A549 (cell line): ENCODE data around the gene NECTIN1. TPM values are rescaled to one million over a fixed set of nuclear protein-coding genes. Genes with fewer than 3 reads are reported as not detected.

Experiments used
- ATAC-seq, 2 experiments: fragments of 200-7000 bp in 1 of 2; fragments of >200 bp in 1 of 2; cut with Nextera tagmentation in 1 of 2; cut with Tn5 transposase in 1 of 2; 3 replicates each; pipeline versions ENCODE4 v1.8.0 to v1.9.1; 2018 to 2020; ENCODE audit warnings: mild to moderate bottlenecking in 1 of 2, moderate library complexity in 1 of 2
- CTCF ChIA-PET: fragments of 300-600 bp; sonication (Branson Sonifier 250); formaldehyde crosslinking; extraction: SDS; loops from one replicate; lab custom pipeline; 2021; ENCODE audit warnings: antibody characterized with exemption, inconsistent platforms; lab: Yijun Ruan, JAX
- POLR2A ChIA-PET: fragments of 350-600 bp; formaldehyde crosslinking; extraction: SDS; loops from one replicate; lab custom pipeline; 2021; ENCODE audit warnings: antibody characterized with exemption, inconsistent platforms; lab: Yijun Ruan, JAX
- DNase-seq, 2 experiments: peaks; one replicate each; pipeline versions ENCODE4 v3.0.0 to v3.0.0-alpha.2; 2011 to 2016; ENCODE audit warnings: low read depth in 1 of 2, low spot score in 1 of 2
- FAIRE-seq: peaks from 2 replicates; lab custom pipeline; 2011; peaks lifted over from hg19 to GRCh38; lab: Jason Lieb, UNC
- H3K27ac ChIP-seq, 2 experiments: fragments of >200 bp; sonication (Bioruptor Twin); formaldehyde crosslinking; 3 replicates each; pipeline ENCODE4 v1.5.1; 2016 to 2017
- H3K4me1 ChIP-seq: fragments of >200 bp; sonication (Bioruptor Twin); formaldehyde crosslinking; 3 replicates; pipeline ENCODE4 v1.6.1; 2016
- H3K4me2 ChIP-seq: fragments of >200 bp; sonication (Bioruptor Twin); formaldehyde crosslinking; 3 replicates; pipeline ENCODE4 v1.6.1; 2016
- H3K4me3 ChIP-seq: fragments of >200 bp; sonication (Bioruptor Twin); formaldehyde crosslinking; 3 replicates; pipeline ENCODE4 v1.5.1; 2016
- H3K9me3 ChIP-seq: fragments of >200 bp; sonication (Bioruptor Twin); formaldehyde crosslinking; 3 replicates; pipeline ENCODE4 v1.6.1; 2016
- BHLHE40 ChIP-seq: IDR thresholded peaks from 2 replicates; pipeline ENCODE4 v1.6.1; 2012; ENCODE audit warnings: low read depth, low read length, inconsistent platforms
- CBX2 ChIP-seq: fragments of 200-600 bp; sonication (generic); IDR thresholded peaks from 2 replicates; pipeline ENCODE4 v1.6.1; 2016; ENCODE audit warnings: low read depth, mild to moderate bottlenecking, borderline replicate concordance
- CBX8 ChIP-seq: fragments of 200-600 bp; sonication (generic); IDR thresholded peaks from 2 replicates; pipeline ENCODE4 v1.6.1; 2016
- CHD4 ChIP-seq: fragments of 200-600 bp; sonication (generic); IDR thresholded peaks from 2 replicates; pipeline ENCODE4 v1.6.1; 2016; ENCODE audit warnings: antibody characterized with exemption, mild to moderate bottlenecking, borderline replicate concordance
- EHF ChIP-seq: fragments of 250-450 bp; sonication (Bioruptor Pico); IDR thresholded peaks from 2 replicates; pipeline ENCODE4 v1.5.0; 2020; ENCODE audit warnings: mild to moderate bottlenecking
- EHMT2 ChIP-seq: fragments of 200-600 bp; sonication (generic); IDR thresholded peaks from 2 replicates; pipeline ENCODE4 v1.6.1; 2016; ENCODE audit warnings: antibody characterized with exemption, low read depth, mild to moderate bottlenecking, moderate library complexity
- ELK1 ChIP-seq: fragments of 150-350 bp; IDR thresholded peaks from 2 replicates; pipeline ENCODE4 v1.6.1; 2014; ENCODE audit warnings: low read depth, mild to moderate bottlenecking, low read length
- FOSL2 ChIP-seq, 2 experiments: fragments of 450-650 bp in 1 of 2; fragments of >200 bp in 1 of 2; sonication (Bioruptor Twin) in 1 of 2; formaldehyde crosslinking; IDR thresholded peaks; 2 replicates each; pipeline versions ENCODE4 v1.5.0 to v1.6.1; 2016 to 2020; ENCODE audit warnings: mild to moderate bottlenecking in 1 of 2, moderate library complexity in 1 of 2
- GATA3 ChIP-seq: IDR thresholded peaks from 2 replicates; pipeline ENCODE4 v1.6.1; 2012; ENCODE audit warnings: borderline replicate concordance
- HDAC2 ChIP-seq: fragments of 200-600 bp; sonication (generic); IDR thresholded peaks from 2 replicates; pipeline ENCODE4 v1.6.1; 2016
- HOXB13 ChIP-seq: fragments of 250-450 bp; sonication (Bioruptor Pico); IDR thresholded peaks from 2 replicates; pipeline ENCODE4 v1.5.0; 2020; ENCODE audit warnings: low read depth, mild to moderate bottlenecking, moderate library complexity
- HOXB5 ChIP-seq: fragments of 250-450 bp; sonication (Bioruptor Pico); IDR thresholded peaks from 2 replicates; pipeline ENCODE4 v1.5.0; 2020; ENCODE audit warnings: mild to moderate bottlenecking, moderate library complexity
- JUN ChIP-seq, 2 experiments: fragments of >200 bp; sonication (Bioruptor Twin); formaldehyde crosslinking; IDR thresholded peaks; 2 replicates in 1 of 2; 3 replicates in 1 of 2; pipeline ENCODE4 v1.6.1; 2016 to 2017
- JUNB ChIP-seq: fragments of >200 bp; sonication (Bioruptor Twin); formaldehyde crosslinking; IDR thresholded peaks from 2 replicates; pipeline ENCODE4 v1.6.1; 2016
- KDM5A ChIP-seq: fragments of 200-600 bp; sonication (generic); IDR thresholded peaks from 2 replicates; pipeline ENCODE4 v1.6.1; 2016; ENCODE audit warnings: antibody characterized with exemption, mild to moderate bottlenecking
- MYC ChIP-seq: IDR thresholded peaks from 2 replicates; pipeline ENCODE4 v1.6.1; 2012; ENCODE audit warnings: mild to moderate bottlenecking, inconsistent platforms, low read length, improper control_type of control experiment, borderline replicate concordance
- NFE2L2 ChIP-seq: fragments of 150-350 bp; conservative IDR thresholded peaks from 2 replicates; pipeline ENCODE4 v1.6.1; 2014; ENCODE audit warnings: low read length
- NPAS2 ChIP-seq: fragments of 250-450 bp; sonication (Bioruptor Pico); IDR thresholded peaks from 2 replicates; pipeline ENCODE4 v1.8.0; 2022; ENCODE audit warnings: mild to moderate bottlenecking, moderate library complexity, borderline replicate concordance
- PBX3 ChIP-seq: IDR thresholded peaks from 2 replicates; pipeline ENCODE4 v1.6.1; 2012
- PHF8 ChIP-seq: fragments of 200-600 bp; sonication (generic); IDR thresholded peaks from 2 replicates; pipeline ENCODE4 v1.6.1; 2016; ENCODE audit warnings: low read depth, mild to moderate bottlenecking, antibody characterized with exemption, moderate library complexity, borderline replicate concordance
- RCOR1 ChIP-seq: fragments of 150-350 bp; IDR thresholded peaks from 2 replicates; pipeline ENCODE4 v1.6.1; 2014; ENCODE audit warnings: antibody characterized with exemption, low read length, low read depth
- RNF2 ChIP-seq: fragments of 200-600 bp; sonication (generic); IDR thresholded peaks from 2 replicates; pipeline ENCODE4 v1.6.1; 2016; ENCODE audit warnings: low read depth, mild to moderate bottlenecking, antibody characterized with exemption, moderate library complexity, borderline replicate concordance
- SMC3 ChIP-seq: fragments of >200 bp; sonication (Bioruptor Twin); formaldehyde crosslinking; IDR thresholded peaks from 3 replicates; pipeline ENCODE4 v1.6.1; 2018; ENCODE audit warnings: inconsistent platforms
- SREBF2 ChIP-seq: fragments of 450-650 bp; IDR thresholded peaks from 2 replicates; pipeline ENCODE4 v1.6.1; 2014; ENCODE audit warnings: mild to moderate bottlenecking, moderate library complexity
- TFCP2L1 ChIP-seq: fragments of 250-450 bp; sonication (Bioruptor Pico); IDR thresholded peaks from 2 replicates; pipeline ENCODE4 v1.5.0; 2021; ENCODE audit warnings: mild to moderate bottlenecking
- TP53 ChIP-seq: fragments of 250-450 bp; sonication (Bioruptor Pico); IDR thresholded peaks from 2 replicates; pipeline ENCODE4 v1.5.0; 2021; ENCODE audit warnings: mild to moderate bottlenecking, moderate library complexity
- ZFP36 ChIP-seq: fragments of 450-650 bp; IDR thresholded peaks from 2 replicates; pipeline ENCODE4 v1.6.1; 2014; ENCODE audit warnings: borderline replicate concordance; ENCODE audit not compliant: partially characterized antibody
- WGBS: methylation state at CpG from one replicate; pipeline ENCODE4 v1.1.6; 2017; ENCODE audit errors: missing lambda C conversion rate; 5-methylcytosine and 5-hydroxymethylcytosine counted together
- polyA plus RNA-seq, 4 experiments: library from polyadenylated mRNA; depleted of rRNA in 3 of 4; stranded (reverse); fragments of >200 nt; fragmentation: RNase III in 1 of 4; extraction: RNeasy Plus Mini Kit Qiagen cat#74134 plus additional on column Dnase treatment in 1 of 4; gene quantifications; 2 replicates in 3 of 4; 3 replicates in 1 of 4; pipeline ENCODE4 v1.2.3, GENCODE V29; 2011 to 2017
- TF ChIP-seq, protein P1 (sequence below): fragments of >200 bp; sonication (Bioruptor Twin); formaldehyde crosslinking; IDR thresholded peaks from 3 replicates; pipeline ENCODE4 v1.6.1; 2016
- TF ChIP-seq, protein P2 (sequence below): fragments of 200-600 bp; sonication (generic); IDR thresholded peaks from 2 replicates; pipeline ENCODE4 v1.6.1; 2016; ENCODE audit warnings: antibody characterized with exemption, mild to moderate bottlenecking, moderate library complexity
- TF ChIP-seq, protein P3 (sequence below): fragments of 450-650 bp; IDR thresholded peaks from 2 replicates; pipeline ENCODE4 v1.6.1; 2014; ENCODE audit warnings: antibody characterized with exemption

NECTIN1 gene
- polyA plus RNA-seq, 2 of the 4 experiments (the other 2 are of a cell fraction): 2.2 to 5.5 TPM

GRCh38 chr11:119754656-119755355 is 25.8 kb upstream of the NECTIN1 start:
- FAIRE-seq (no peak), DNase-seq (no peak), ATAC-seq (no peak)
- H3K4me1 ChIP-seq: peaks cover 9% of the 10 kb centered on the region; the same call in 2 of the 3 replicates
- H3K4me3 ChIP-seq: no peak overlapping the region
- no peaks in the 10 kb centered on the region for H3K9me3 ChIP-seq
- POLR2A ChIA-PET: no interaction called here
- TF ChIP-seq PHF8 (no peak), SMC3 (no peak), BHLHE40 (no peak), HOXB13 (CRISPR knock-in tag) (no peak), CBX8 (no peak), EHF (CRISPR knock-in tag) (no peak), ZFP36 (no peak), RCOR1 (no peak), PBX3 (no peak), HDAC2 (no peak), HOXB5 (no peak), NPAS2 (CRISPR knock-in tag) (no peak), KDM5A (no peak), EHMT2 (no peak), RNF2 (no peak), FOSL2 (IDR thresholded peaks at IDR 0.05) (no peak), FOSL2 (CRISPR knock-in tag; IDR thresholded peaks at IDR 0.05) (no peak), ELK1 (no peak), JUNB (no peak)
- TF ChIP-seq, protein P1, sequence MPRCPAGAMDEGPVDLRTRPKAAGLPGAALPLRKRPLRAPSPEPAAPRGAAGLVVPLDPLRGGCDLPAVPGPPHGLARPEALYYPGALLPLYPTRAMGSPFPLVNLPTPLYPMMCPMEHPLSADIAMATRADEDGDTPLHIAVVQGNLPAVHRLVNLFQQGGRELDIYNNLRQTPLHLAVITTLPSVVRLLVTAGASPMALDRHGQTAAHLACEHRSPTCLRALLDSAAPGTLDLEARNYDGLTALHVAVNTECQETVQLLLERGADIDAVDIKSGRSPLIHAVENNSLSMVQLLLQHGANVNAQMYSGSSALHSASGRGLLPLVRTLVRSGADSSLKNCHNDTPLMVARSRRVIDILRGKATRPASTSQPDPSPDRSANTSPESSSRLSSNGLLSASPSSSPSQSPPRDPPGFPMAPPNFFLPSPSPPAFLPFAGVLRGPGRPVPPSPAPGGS: no peak
- 49% methylated on average over 14 of the region's 18 CpGs for WGBS
- H3K4me2 ChIP-seq: no peak overlapping the region
- H3K27ac ChIP-seq: no peak overlapping the region
- CTCF ChIA-PET: no interaction called here

- POLR2A ChIA-PET: no interaction called here
- H3K4me3 ChIP-seq: no peak overlapping the region
- DNase-seq (no peak), FAIRE-seq (no peak), ATAC-seq (no peak)
- 75% methylated on average over 3 of the region's 4 CpGs for WGBS
- H3K4me1 ChIP-seq: peaks cover 3% of the 10 kb centered on the region; the same call in 2 of the 3 replicates
- H3K4me2 ChIP-seq: no peak overlapping the region
- no peaks in the 10 kb centered on the region for H3K9me3 ChIP-seq
- H3K27ac ChIP-seq: no peak overlapping the region
- CTCF ChIA-PET: interaction anchor here (1.6 kb wide), 1 partner anchor 17 kb away, joined by 5 read pairs; no protein-coding TSS in a partner anchor
- TF ChIP-seq JUN (IDR thresholded peaks at IDR 0.05) (no peak), RCOR1 (no peak), CHD4 (no peak), TFCP2L1 (CRISPR knock-in tag) (no peak), KDM5A (no peak), TP53 (no peak), NFE2L2 (no peak), GATA3 (no peak), NPAS2 (CRISPR knock-in tag) (no peak), RNF2 (no peak), SREBF2 (no peak), CBX2 (no peak), EHF (CRISPR knock-in tag) (no peak), MYC (no peak)
- TF ChIP-seq, protein P2, sequence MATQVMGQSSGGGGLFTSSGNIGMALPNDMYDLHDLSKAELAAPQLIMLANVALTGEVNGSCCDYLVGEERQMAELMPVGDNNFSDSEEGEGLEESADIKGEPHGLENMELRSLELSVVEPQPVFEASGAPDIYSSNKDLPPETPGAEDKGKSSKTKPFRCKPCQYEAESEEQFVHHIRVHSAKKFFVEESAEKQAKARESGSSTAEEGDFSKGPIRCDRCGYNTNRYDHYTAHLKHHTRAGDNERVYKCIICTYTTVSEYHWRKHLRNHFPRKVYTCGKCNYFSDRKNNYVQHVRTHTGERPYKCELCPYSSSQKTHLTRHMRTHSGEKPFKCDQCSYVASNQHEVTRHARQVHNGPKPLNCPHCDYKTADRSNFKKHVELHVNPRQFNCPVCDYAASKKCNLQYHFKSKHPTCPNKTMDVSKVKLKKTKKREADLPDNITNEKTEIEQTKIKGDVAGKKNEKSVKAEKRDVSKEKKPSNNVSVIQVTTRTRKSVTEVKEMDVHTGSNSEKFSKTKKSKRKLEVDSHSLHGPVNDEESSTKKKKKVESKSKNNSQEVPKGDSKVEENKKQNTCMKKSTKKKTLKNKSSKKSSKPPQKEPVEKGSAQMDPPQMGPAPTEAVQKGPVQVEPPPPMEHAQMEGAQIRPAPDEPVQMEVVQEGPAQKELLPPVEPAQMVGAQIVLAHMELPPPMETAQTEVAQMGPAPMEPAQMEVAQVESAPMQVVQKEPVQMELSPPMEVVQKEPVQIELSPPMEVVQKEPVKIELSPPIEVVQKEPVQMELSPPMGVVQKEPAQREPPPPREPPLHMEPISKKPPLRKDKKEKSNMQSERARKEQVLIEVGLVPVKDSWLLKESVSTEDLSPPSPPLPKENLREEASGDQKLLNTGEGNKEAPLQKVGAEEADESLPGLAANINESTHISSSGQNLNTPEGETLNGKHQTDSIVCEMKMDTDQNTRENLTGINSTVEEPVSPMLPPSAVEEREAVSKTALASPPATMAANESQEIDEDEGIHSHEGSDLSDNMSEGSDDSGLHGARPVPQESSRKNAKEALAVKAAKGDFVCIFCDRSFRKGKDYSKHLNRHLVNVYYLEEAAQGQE: no peak
- TF ChIP-seq, protein P3, sequence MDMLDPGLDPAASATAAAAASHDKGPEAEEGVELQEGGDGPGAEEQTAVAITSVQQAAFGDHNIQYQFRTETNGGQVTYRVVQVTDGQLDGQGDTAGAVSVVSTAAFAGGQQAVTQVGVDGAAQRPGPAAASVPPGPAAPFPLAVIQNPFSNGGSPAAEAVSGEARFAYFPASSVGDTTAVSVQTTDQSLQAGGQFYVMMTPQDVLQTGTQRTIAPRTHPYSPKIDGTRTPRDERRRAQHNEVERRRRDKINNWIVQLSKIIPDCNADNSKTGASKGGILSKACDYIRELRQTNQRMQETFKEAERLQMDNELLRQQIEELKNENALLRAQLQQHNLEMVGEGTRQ: no peak
These were observed 25.2 kb upstream of the NECTIN1 start for GRCh38 chr11:119754199-119754598.
